Measurements from ENCODE around the gene NDUFS1.

- TF ChIP-seq CTCF (conservative IDR thresholded peaks at IDR 0.05 in 1 of 2, IDR thresholded peaks at IDR 0.05 in 1 of 2; ENCODE audit: extremely low read depth in 1 of 2, insufficient read depth in 1 of 2, low read depth in 1 of 2, low read length in 2 of 2) (no peak), EZH2 (IDR thresholded peaks at IDR 0.05; ENCODE audit: borderline replicate concordance, low read length) (no peak)
These were observed 63.5 kb downstream of the NDUFS1 start for GRCh38 chr2:206095536-206096332.

Measured in mammary epithelial cell (primary cell).